VCaP (cell line): ENCODE results near the gene ARPC5.

Source experiments
- H3K27ac ChIP-seq: fragments of 450-650 bp; 2 replicates; pipeline ENCODE4 v1.5.1; 2017
- TF ChIP-seq, protein P1 (sequence below): fragments of 450-650 bp; conservative IDR thresholded peaks from 2 replicates; pipeline ENCODE4 v1.5.1; 2017; ENCODE audit warnings: mild to moderate bottlenecking, moderate library complexity

ARPC5 gene

GRCh38 chr1:183674886-183675285 is 39.3 kb upstream of the ARPC5 start:
- H3K27ac ChIP-seq: no peak overlapping the region
- TF ChIP-seq, protein P1, sequence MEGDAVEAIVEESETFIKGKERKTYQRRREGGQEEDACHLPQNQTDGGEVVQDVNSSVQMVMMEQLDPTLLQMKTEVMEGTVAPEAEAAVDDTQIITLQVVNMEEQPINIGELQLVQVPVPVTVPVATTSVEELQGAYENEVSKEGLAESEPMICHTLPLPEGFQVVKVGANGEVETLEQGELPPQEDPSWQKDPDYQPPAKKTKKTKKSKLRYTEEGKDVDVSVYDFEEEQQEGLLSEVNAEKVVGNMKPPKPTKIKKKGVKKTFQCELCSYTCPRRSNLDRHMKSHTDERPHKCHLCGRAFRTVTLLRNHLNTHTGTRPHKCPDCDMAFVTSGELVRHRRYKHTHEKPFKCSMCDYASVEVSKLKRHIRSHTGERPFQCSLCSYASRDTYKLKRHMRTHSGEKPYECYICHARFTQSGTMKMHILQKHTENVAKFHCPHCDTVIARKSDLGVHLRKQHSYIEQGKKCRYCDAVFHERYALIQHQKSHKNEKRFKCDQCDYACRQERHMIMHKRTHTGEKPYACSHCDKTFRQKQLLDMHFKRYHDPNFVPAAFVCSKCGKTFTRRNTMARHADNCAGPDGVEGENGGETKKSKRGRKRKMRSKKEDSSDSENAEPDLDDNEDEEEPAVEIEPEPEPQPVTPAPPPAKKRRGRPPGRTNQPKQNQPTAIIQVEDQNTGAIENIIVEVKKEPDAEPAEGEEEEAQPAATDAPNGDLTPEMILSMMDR: no peak

DNA sequence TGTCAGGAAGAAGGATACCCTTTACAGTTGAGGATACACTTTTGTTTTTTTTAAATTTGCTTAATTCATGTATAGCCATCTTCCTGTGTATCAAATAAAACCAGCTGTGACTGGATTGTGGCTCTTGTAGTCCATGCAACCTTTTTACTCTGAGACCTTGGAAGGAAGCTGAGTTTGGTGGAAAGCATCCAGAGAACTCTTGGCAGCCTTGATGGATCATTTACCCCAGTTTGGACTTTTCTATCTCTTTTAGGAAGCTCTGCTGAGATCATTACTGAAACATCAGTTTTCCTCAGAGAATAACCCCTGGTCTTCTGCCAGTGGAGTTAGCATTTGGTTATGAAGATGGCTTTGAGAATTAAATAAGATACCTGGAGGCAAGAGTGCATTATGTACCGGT is 38.8 kb upstream of the ARPC5 start:
- TF ChIP-seq, protein P1: no peak
- no peak overlapping the region for H3K27ac ChIP-seq

DNA sequence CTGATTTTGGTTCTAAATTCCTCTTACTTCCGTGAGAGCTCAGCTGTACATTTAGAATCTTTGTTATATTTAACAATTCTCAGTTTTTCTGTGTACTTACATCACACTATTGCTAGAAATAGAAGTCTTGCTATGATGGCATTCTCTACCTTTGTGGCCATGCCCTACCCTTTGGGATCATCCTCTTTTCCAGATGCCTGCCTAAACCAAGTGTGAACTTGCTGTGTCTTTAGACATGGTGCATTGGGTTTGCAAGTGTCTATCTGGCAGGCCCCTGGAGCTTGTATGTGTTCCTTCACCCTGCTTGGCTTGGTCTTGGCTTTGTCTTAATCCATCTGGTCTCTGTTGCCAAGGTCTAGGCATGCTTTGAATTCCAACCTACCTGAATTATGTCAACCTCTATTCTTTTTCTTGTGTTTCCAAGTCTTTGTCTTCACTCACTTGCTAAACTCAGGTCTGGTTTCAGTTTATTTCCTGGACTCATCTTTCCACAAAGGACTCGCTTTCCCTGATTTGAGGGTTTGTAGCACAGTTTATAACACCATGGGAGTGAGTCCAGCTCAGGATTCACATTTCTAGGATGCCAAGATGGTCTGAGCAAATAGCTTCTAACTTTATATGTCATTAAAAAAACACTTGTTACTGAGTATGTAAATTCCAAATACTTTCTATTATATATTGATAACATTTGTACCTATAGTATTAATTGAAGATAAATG is 38.2 kb upstream of the ARPC5 start:
- no peak overlapping the region for H3K27ac ChIP-seq
- TF ChIP-seq, protein P1: no peak

GRCh38 chr1:183670169-183670568 is 34.6 kb upstream of the ARPC5 start:
- TF ChIP-seq, protein P1: peak; percentile 41; the same call in 1 of the 2 replicates

GRCh38 chr1:183656355-183656754 is 20.8 kb upstream of the ARPC5 start:
- TF ChIP-seq, protein P1: no peak
- H3K27ac ChIP-seq: no peak overlapping the region

More at GRCh38 chr1:183670169-183670568, 34.6 kb upstream of the ARPC5 start:
- no peak overlapping the region for H3K27ac ChIP-seq

- TF ChIP-seq, protein P1: peak; percentile 91
- H3K27ac ChIP-seq: no peak overlapping the region
Observed at GRCh38 chr1:183655562-183656075, 20.0 kb upstream of the ARPC5 start.

DNA sequence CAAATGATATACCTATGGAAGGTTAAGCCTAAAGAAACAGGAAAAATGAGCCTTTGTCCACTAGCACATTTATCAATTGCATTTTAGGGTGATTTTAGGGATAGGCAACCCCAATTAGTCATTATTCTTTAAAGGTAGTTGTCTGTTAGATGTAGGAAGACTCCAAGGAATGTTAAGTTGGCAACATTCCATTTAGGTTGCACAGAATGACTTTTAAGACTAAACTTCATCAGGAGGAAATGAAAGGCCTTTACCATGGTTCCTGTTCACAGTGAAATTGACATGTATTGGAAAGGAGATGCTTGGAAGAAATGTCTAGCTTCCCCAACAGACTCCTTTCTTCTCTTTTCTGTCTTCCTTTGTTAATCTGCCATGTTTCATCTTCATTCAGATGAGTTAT is 19.1 kb upstream of the ARPC5 start:
- no peak overlapping the region for H3K27ac ChIP-seq
- TF ChIP-seq, protein P1: no peak
